DMS79 treated with DMSO at 0.1 percent for 48 hours (cell line): Measurements from ENCODE around the gene ARHGAP11B.
"Not testable (repeated sequence)": the region's sequence is repeated elsewhere in the genome, so short reads cannot be mapped to it uniquely, and the experiment has no call there.

Experiments used
- DNase-seq: peaks from one replicate; lab custom pipeline; 2025; lab: John Stamatoyannopoulos, UW

Gene ARHGAP11B

GRCh38 chr15:30625436-30626193 lies at the start of gene ARHGAP11B:
Gene ARHGAP11B, plus strand, starts transcription at chr15:30626128.
- DNase-seq, result not testable (repeated sequence)

- DNase-seq, result not testable (repeated sequence)
These were observed 46.4 kb upstream of the ARHGAP11B start for GRCh38 chr15:30579394-30579970.

- not testable (repeated sequence) for DNase-seq
These were observed 45.2 kb upstream of the ARHGAP11B start for GRCh38 chr15:30580716-30581115.

GRCh38 chr15:30598953-30599352 lies 27.0 kb upstream of the ARHGAP11B start:
- not testable (repeated sequence) for DNase-seq

GRCh38 chr15:30603796-30604195 lies 22.1 kb upstream of the ARHGAP11B start, which contains the start of gene GOLGA8H:
Gene GOLGA8H, plus strand, starts transcription at chr15:30604028. Its CDS starts 98 bp downstream, at chr15:30604126.
- DNase-seq, result not testable (repeated sequence)

GRCh38 chr15:30612271-30612670 lies 13.7 kb upstream of the ARHGAP11B start:
- not testable (repeated sequence) for DNase-seq

GRCh38 chr15:30621342-30621741 lies 4.6 kb upstream of the ARHGAP11B start:
- not testable (repeated sequence) for DNase-seq

- not testable (repeated sequence) for DNase-seq
These were observed 252 bp downstream of the ARHGAP11B start for GRCh38 chr15:30626194-30626565.

- DNase-seq, result not testable (repeated sequence)
These were observed 704 bp downstream of the ARHGAP11B start for GRCh38 chr15:30626632-30627031.

- DNase-seq, result no peak
These were observed 24.3 kb downstream of the ARHGAP11B start for GRCh38 chr15:30650012-30650929.

GRCh38 chr15:30661154-30661553 lies 35.2 kb downstream of the ARHGAP11B start:
- DNase-seq, result not testable (repeated sequence)

- DNase-seq, result not testable (repeated sequence)
These were observed 43.7 kb downstream of the ARHGAP11B start for GRCh38 chr15:30669621-30670020.

GRCh38 chr15:30670056-30670455 lies 44.1 kb downstream of the ARHGAP11B start:
- no peak for DNase-seq

- DNase-seq, result no peak
These were observed 45.4 kb downstream of the ARHGAP11B start for GRCh38 chr15:30671309-30671708.

- no peak for DNase-seq
These were observed 49.2 kb downstream of the ARHGAP11B start for GRCh38 chr15:30675126-30675525.

GRCh38 chr15:30675891-30676290 lies 50.0 kb downstream of the ARHGAP11B start:
- not testable (repeated sequence) for DNase-seq

- not testable (repeated sequence) for DNase-seq
These were observed 55.1 kb downstream of the ARHGAP11B start for GRCh38 chr15:30680997-30681396.

GRCh38 chr15:30685709-30686285 lies 59.9 kb downstream of the ARHGAP11B start:
- DNase-seq, result not testable (repeated sequence)

- DNase-seq, result not testable (repeated sequence)
These were observed 60.7 kb downstream of the ARHGAP11B start for GRCh38 chr15:30686651-30687050.
